ENCODE measurements around the gene PDE4D.

Gene PDE4D

DNA sequence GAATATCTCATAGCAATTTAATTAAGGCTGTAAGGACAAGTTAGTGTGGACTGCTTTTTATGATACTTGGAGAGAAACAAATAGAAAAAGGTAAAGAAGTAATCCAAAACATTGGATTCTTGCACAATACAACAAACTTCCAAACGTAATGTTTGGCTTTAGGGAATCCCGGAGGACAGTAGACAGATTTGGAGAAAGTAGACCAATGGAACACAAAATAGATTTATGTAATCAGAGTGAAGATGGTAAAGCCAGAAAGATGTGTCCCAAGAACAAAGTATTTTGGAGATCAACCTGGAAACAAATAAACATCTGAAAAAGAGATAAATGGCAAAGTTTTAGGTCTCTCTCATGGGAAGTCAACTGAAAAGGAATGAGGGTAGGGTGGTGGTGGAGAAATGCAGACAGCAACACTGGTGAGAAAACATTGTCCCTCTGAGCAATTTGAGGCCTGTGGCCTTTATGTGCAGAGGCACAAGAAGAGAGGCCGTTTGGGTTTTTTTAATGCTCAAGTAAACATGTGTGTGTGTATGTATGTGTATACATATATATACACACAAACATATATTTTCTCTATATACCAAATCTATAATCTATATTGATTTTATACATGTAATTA lies 620.6 kb downstream of the PDE4D start:
- DNase-seq: no peak

DNA sequence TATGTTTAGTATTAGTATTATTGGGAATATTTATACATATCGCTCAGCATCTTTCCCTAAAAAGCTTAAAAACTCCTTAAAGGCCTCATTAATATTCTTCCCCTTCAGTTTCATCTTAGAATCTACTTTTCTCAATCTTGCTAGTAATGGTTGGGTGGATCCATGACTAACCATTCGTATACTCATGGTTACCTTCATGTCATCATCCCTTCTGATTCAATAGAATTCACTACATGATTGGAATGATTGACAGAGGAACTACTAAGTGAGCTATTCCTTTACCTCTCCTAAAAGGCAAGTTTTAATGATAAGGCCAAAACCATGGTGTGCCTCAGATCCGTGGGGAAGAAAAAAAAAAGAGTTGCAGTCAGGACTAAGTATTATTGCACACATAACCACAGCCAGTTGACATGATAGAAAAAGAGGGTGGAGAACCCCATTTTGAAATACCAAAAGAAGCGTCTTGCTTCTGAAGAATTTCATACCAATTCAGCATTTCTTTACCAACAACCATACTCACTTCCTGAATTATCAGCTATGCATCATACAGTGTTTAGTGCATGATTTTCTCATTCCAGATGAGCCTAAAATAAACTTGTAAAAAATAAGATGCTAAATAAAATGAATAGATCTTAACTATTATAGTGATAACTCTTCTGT lies 624.6 kb downstream of the PDE4D start:
- no peak for DNase-seq

DNA sequence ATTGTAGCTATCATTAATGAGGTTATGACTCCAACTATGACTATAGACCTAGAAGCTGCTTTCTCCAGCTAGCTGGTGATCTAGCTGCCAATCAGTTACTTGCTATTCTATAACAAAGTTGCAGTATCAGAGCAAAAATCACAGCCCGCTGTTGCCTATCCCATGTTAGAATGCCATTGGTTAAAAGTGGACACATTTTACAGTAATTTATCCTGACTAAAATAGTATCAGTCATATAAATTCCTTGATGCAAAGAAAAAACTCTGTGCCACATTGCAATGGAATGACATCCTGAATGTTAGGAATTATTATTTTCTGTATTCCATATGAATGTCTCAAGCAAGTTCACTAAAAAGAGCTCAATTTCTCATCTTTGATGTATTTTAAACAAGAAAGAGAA lies 626.5 kb downstream of the PDE4D start:
- DNase-seq: no peak

DNA sequence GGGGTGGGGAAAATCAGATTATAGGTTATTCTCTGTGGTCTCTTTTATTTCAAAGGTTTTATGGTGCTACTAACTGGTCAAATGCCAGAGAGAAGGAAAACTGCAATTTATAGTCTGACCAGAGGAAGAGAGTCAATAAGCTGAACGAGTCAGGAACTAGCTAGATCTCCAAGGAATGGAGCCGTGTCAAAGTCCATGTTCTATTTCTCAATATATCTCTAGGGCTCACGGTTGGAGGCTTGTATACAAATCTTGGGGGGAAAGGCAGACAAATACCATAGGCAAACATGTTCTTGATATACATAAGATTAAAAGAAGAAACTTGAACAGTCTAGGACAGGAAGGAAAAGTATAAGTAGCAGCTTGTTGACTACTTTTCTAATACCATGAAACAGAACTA lies 627.1 kb downstream of the PDE4D start:
- no peak for DNase-seq

DNA sequence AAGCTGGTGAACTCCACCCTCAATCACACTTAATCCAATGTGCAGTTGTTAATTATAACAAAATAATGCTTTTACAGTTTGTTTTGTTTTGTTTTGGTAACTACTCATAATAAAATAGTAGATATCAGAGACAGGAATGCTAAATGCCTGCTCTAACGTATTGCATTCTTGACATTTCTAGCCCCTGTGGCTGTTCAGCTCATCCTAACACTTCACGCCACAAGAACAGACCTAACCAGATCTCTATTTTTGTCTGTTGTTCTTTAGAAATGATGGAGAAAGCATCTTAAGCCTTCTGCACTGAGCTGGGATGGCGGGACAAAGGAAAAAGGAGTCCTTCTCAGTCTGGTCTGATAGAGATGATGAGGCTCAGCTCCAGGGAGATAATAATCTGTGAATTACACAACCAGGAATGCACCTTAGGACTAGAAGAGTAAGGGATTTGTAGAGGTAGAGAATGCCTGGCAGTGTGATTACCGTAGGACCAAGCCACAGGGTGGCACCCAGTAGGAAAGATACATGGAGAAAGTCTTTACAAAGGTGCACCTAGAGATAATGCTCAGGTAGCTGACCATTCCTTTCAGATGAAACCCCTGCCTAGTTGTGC lies 628.8 kb downstream of the PDE4D start:
- no peak for DNase-seq

DNA sequence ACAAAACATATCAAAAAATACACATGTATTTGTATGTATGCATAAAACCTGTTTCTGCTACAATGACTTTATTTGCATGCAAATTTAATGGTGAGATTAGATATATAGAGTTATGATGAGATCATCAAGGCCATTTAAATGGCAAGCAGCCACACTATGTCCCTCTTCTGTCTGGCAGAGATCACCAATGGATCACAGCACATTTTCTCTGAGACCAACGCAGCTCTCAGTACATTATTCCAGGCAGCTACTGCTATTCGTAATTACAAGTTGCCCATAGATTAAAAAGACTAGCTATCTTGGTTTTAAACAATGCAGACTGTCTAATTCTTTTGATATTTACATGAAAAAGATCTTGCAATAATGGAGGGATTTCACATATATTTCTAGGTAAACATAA lies 629.5 kb downstream of the PDE4D start:
- no peak for DNase-seq

DNA sequence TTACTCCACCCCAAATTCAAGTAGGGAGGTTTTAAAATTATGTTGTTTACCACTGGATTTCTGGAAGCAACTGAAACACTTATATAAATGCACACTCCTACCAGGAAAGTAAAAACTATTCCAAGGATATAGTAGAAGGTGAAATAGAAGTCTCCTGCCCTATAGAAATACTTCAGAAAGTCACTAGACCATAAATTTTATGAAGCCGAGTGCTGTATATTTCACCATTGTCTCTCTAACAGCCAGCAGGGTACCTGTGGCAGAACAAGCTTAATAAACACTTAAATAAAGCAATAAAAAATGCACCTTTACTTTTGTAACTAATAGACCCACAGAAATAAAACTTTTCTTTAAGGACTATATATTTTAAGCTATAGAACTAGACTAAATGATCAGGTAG lies 631.6 kb downstream of the PDE4D start:
- no peak for DNase-seq

DNA sequence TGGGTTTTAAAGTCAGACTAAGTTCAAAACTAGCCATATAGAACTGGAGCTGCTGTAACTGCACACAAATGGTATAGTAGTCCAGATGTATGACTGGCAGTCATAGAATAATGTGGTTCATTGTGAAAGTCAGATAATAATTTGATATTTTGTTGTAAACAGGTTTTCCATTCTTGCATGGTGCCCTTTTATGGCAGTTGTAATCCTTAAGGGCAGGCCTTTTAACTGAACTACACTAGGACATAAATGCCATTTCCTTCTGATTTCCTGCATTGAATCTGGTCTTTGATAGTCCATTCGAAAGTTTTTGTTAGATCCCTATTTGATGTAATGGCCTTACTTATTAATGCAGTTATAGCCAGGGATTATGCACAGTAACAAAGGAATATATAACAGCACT lies 632.6 kb downstream of the PDE4D start:
- DNase-seq: no peak

DNA sequence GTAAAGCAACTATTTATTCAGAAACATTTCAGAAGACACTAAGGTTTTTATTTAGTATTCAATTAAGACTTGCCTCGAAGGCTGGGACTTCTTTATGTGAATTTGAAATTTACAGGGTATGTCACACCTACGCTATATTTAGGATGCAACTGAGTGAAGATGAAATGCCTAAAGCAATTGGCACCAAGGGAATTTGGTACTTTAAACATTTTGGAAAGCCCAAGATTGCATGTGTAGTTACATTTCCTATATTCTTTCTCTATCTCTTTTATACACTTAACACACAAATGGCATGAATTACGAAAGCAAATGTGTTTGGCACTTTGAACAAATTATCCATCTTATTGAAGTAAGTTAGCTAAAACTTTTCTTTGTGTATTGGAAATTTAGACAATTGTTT lies 633.3 kb downstream of the PDE4D start:
- no peak for DNase-seq

DNA sequence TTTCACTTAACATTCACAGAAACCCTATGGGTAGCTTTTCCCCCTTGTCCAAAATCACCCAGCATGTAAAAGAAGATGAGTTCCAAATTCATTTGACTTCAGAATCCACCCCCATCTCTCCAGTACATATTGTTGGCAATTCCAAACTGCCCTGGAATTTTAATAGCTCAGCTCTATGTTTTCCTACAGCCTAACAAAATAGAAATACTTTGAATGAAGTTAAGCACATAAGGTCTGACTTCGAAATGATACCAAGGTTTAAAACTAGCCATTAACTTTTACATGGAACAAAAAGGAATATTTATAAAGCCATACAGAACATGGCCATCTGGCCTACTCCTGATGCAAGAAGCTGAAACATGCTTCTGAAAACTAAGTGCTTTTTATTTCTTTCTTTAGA lies 634.3 kb downstream of the PDE4D start:
- no peak for DNase-seq

DNA sequence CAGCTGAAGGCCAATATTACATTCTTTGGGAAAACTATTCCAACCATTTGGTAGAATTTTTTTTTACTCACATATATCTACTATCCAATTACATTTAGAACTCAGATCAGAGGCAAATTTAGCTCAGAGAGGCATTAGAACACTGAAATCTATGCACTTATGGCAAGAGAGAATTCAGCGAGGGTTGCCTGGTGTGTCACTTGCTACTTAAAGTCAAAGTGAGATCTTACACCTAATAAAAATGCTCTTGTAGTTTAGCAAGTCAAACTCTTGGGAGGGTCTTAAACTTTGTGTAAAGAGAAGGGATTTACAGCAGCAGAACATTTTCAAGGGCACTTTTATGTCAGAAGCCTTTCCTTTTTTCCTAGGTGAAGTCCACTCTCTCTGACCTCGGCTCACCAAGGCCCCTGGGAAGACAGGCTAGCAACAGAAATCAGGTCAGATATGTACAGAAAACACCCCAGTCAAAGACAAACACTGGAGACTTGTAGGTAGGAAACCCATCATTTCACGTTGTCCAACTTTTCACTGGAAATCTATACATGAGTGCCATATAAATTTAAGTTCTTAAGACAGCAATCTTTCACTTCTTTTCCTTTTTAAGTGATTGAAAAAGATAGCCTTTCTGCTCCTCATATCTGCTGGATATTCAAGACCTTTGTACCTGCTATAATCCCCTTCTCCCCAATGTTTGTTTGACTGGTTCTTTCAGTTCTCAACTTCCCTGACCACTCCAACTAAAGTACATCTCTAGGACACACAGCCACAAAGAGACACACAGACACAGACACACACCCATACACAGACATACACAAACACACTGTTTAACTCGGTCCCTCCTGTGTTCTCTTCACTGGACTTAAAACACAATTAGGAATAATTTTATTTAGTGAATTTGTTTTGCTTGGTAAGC lies 635.8 kb downstream of the PDE4D start:
- no peak for DNase-seq

DNA sequence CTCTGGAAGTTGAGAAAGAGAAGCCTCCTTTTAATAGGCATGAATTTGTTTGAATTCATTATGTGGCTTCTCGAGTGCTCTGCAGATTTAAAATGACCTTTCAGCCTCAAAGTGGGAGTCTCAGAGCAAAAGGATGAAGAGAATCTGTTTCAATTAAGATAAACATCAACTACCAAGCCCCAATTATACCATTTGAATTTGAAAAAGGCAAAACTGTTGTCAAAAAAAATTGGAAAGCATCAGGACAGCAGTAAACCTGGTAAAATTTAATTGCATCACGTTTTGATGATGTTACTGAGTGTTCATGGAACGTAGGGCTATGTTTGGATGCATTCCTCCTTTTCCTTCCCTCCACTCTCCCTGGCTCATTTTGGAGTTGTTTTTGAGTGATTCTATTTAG lies 637.2 kb downstream of the PDE4D start:
- DNase-seq: no peak

DNA sequence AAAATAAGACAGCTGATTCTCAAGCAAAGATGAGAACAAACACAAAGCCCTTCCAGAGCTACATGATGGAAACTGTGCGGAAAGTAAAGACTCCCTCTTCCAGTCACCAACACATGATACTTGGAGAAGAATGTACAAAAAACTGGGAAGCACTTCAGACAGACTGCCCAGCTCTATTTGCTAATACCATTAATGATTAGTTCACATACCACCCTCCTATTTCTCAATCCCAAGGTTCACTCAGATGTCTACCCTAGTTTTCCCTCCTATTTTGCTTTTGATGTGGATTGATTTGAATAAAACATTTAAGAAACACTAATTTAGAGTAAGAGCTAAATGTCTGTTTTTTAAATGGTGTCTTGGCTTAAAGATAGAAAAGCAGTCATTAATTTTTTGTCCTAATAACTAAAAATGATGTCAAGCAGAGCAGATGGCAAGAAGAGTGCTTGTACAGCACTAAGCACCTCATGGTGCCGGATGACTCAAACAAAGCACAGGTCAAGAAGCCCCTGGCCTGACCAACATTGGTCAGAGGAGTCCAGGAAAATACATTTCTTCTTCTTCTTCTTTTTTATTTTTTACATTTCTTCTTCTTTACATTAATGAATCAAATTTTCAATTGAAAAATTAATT lies 639.4 kb downstream of the PDE4D start:
- no peak for DNase-seq

DNA sequence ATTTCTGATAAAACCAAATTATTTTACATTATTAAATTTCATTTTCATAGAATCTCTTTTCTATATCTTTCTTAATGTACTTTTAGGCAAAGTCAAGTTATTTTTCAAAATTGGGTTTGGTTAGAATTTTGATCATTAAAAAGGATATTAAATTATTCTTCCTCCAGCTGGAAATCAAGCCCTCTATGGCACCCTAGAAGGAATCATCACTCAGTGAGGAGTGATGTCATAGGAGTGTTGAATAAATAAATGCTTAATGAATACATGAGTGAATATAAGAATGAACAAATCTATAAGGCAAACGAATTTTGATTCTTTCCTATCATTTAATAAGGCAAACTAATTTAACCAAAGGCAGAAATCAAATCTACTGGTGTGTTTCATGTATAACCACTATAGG lies 639.9 kb downstream of the PDE4D start:
- no peak for DNase-seq

DNA sequence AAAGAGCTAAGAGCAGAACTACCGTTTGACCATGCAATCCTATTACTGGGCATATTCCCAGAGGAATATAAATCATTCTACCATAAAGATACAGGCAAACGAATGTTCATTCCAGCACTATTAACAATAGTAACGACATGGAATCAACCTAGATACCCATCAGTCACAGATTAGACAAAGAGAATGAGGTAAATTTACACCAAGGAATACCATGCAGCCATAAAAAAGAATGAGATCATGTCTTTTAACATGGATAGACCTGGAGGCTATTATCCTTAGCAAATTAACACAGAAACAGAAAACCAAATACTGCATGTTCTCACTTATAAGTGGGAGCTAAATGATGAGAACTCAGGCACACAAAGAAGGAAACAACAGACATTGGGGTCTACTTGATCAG lies 641.9 kb downstream of the PDE4D start:
- DNase-seq: no peak

DNA sequence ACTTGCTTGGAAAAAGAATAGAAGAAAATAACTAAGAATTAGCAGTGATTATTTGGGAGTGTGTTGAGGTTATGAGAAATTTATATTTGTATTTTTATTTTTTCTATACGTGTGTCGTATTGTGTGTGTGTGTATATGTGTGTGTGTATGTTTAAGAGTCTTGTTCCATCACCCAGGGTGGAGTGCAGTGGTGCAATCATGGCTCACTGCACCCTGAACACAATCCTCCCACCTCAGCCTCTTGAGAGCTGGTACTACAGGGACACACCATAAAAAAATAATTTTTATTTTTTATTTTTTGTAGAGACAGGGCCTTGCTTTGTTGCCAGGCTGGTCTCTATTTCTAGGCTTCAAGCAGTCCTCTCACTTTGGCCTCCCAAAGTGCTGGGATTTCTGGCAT lies 643.8 kb downstream of the PDE4D start:
- DNase-seq: no peak

DNA sequence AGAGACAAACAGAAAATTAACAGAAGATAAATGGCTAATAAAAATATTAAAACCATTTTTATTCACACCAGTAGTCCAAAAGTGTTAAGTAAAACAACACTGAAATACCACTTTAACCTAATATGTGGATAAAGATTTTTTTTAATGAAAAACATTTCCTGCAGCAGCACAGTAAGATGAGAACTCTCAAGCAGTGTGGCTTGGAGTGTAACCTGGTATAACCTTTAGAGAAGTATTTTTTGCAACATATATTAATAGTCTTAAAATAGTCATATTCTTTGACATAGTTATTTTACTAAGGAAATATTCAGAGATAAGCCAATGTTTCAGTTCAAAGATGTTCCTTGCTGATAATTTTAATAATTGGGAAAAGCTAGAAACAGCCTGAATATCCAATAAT lies 644.4 kb downstream of the PDE4D start:
- DNase-seq: no peak

DNA sequence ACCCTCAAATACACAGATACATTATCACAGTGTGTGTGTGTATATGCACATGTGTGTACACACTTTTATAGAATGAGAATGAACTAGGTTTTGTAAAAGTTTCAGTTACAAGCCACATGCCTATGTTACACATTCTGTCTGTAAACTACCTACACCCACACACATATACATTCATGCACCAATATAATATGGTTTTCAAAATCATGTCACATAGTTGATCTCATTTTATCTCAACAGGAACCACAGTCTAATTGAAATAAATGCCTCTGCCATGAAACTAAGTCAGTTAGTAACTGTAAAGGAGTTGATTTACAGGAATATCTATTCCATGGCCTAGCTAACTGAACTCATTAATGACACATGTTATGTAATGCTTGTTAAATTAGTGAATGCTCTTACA lies 646.6 kb downstream of the PDE4D start:
- DNase-seq: no peak

DNA sequence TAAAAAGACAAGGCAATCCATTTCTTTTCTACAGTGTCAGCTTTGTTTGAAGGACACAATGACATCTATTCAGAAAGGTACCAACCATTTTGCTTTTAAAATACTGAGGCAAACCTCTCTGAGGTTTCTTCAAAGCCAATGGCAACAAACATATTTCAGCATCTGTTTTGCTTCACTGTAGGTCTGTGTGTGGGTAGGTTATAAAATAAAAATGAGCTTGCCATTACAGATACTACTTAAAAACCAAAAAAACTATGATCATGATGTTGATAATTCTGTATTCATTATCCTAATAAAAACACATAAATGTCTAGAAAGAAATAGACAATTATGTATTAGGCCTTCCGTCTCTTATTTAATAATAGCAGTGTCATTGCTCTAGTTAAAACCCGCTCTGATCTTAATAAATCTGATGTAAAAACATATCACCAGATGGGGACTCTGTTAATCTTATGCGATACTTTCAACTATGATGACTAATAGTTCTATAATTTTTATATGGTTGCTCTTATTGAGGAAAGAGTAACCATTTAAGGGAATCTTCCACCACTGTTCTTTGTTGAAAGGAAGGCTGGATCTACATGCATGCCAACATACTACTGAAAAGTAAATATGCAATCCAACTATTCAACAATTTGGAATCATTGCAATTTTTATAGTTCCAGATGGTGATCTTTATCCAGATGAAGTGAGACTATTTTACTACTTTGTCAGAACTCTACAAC lies 647.2 kb downstream of the PDE4D start:
- DNase-seq: no peak

DNA sequence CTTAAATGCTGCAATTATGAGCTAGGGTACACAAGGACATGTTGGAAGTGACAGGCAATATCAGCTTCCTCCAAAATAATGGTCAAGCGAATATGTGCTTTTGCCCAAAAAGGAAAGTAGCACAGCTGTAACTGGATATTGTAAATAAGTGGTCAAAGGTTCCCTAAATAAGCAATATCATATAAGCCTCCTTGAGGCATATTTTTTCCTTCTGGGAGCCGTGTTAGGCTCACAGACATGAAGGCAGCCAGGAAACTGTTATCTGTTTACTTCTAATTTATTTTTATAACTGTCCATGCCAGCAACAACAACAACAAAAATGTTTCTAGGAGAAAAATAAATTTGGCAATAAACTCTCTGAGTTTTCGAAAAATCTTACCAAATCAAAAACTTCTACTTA lies 648.3 kb downstream of the PDE4D start:
- DNase-seq: no peak

DNA sequence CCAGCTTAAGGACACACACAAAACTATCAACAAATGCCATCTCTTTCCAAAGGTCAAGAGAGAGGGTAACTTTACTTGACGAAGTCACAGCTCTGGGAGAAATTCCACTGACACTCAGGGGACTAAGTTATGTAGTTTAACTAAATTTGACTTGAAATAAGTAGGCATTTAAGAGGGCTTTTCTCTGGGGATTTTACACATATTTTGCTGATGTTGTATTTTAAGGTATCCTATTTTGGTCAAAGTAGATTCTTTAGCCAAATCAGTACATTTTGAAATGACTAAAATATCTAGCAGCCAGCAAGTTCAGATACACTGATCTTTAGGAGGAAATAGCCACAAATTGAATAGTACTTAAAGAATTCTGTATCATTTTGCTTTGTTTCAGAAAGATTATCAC lies 652.0 kb downstream of the PDE4D start:
- DNase-seq: no peak

DNA sequence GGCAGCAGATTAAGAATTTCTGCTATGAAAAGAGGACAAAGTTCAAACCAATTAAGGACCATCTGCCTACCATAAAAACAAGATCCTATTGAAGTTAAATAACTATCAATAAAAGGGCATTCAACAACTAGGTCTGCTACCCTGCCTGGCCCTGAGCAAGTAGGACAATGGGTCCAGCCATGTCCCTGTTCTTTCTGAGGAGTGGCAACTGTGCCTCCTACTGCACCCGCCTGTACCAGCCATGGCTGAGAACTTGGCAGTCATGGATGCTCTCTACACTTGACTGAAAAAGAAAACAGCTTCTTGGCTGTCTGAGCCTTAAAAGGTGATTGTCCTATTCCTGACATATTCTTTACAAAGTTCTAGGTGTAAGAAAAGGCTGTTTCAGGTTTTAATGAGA lies 652.4 kb downstream of the PDE4D start:
- no peak for DNase-seq
